ENCODE measurements around the gene CACUL1. TPM values are rescaled to one million over a fixed set of nuclear protein-coding genes. Genes with fewer than 3 reads are reported as not detected.

Gene CACUL1
- total RNA-seq, 3 donors from 2014 or later: 33.4 to 68.6 (median 55.2) TPM

DNA sequence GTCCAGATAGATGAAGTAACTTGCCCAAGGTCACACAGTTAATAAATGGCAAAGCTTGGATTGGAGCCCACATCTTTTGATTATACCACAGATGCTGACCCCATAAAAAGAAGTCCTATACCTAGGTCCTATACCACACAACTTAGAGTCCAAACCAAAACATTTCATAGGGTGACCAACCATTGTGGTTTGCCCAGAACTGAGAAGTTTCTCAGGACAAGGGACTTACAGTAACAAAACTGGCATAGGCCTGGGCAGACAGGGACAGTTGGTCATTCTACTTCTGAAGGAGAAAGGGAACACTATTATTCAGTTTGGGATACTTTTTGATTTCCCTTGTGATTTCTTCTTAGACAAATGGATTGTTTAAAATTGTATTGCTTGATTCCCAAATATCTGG lies 126.4 kb downstream of the CACUL1 start:
- no peaks in the 10 kb centered on the region for H3K4me1 ChIP-seq
- TF ChIP-seq, protein P1, sequence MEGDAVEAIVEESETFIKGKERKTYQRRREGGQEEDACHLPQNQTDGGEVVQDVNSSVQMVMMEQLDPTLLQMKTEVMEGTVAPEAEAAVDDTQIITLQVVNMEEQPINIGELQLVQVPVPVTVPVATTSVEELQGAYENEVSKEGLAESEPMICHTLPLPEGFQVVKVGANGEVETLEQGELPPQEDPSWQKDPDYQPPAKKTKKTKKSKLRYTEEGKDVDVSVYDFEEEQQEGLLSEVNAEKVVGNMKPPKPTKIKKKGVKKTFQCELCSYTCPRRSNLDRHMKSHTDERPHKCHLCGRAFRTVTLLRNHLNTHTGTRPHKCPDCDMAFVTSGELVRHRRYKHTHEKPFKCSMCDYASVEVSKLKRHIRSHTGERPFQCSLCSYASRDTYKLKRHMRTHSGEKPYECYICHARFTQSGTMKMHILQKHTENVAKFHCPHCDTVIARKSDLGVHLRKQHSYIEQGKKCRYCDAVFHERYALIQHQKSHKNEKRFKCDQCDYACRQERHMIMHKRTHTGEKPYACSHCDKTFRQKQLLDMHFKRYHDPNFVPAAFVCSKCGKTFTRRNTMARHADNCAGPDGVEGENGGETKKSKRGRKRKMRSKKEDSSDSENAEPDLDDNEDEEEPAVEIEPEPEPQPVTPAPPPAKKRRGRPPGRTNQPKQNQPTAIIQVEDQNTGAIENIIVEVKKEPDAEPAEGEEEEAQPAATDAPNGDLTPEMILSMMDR (IDR thresholded peaks at IDR 0.05): no peak
- TF ChIP-seq POLR2AphosphoS5 (IDR thresholded peaks at IDR 0.05) (no peak), POLR2A (IDR thresholded peaks at IDR 0.05) (no peak)
- H3K4me3 ChIP-seq: no peak overlapping the region
- H3K9me3 ChIP-seq: no peaks in the 10 kb centered on the region
- peaks cover 0 to 3% of the 10 kb centered on the region in 2 donors for H3K27me3 ChIP-seq
- no peak overlapping the region for H3K27ac ChIP-seq
- H3K36me3 ChIP-seq: no peaks in the 10 kb centered on the region
- no peak for DNase-seq (ENCODE audit: low spot score in 2 of 2)
- intact Hi-C loops (cut with DNase I; ENCODE audit: low total_unique reads): no loop called here

DNA sequence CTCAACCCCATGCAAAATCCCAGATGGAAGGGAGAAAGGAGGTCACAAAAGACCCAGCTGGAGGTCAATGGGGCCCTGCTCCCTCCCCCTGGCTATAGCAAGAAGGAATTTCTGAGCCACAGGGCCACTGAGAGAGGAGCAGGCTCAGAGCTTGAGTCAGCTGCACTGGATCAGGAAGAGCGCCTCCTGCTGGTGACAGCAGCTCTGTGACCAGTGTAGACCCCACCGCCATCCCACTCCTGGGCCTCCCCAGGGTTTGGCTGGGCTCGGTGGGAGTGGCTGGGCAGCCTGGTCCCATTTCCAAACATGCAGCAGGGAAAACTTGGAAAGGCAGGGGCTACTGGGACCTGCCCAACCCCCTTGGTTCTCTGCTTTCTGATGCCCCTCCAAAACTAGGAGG lies 127.8 kb downstream of the CACUL1 start:
- Histone ChIP-seq H3K4me1 (no peaks in the 10 kb centered on the region), H3K27ac (no peak overlapping the region), H3K36me3 (no peaks in the 10 kb centered on the region), H3K4me3 (no peak overlapping the region), H3K27me3 (no peaks in the 10 kb centered on the region), H3K9me3 (no peaks in the 10 kb centered on the region)
- intact Hi-C loops (cut with DNase I; ENCODE audit: low total_unique reads): no loop called here
- DNase-seq (ENCODE audit: low spot score in 2 of 2): no peak
- no peak for TF ChIP-seq POLR2AphosphoS5 (IDR thresholded peaks at IDR 0.05)
- TF ChIP-seq, protein P1 (IDR thresholded peaks at IDR 0.05): no peak
- TF ChIP-seq POLR2A (IDR thresholded peaks at IDR 0.05): no peak

Other genes starting within 250 kb of the CACUL1 start
- gene PRLHR, start 159.3 kb downstream of the CACUL1 start, total RNA-seq: not detected

Data from breast epithelium (tissue), 4 donors.